ENCODE measurements around the gene HMCES.

HMCES gene

GRCh38 chr3:129305592-129306091 is 27.0 kb downstream of the HMCES start:
- DNase-seq = no peak

- DNase-seq = no peak
Measured at GRCh38 chr3:129308636-129309035, 30.0 kb downstream of the HMCES start.

DNA sequence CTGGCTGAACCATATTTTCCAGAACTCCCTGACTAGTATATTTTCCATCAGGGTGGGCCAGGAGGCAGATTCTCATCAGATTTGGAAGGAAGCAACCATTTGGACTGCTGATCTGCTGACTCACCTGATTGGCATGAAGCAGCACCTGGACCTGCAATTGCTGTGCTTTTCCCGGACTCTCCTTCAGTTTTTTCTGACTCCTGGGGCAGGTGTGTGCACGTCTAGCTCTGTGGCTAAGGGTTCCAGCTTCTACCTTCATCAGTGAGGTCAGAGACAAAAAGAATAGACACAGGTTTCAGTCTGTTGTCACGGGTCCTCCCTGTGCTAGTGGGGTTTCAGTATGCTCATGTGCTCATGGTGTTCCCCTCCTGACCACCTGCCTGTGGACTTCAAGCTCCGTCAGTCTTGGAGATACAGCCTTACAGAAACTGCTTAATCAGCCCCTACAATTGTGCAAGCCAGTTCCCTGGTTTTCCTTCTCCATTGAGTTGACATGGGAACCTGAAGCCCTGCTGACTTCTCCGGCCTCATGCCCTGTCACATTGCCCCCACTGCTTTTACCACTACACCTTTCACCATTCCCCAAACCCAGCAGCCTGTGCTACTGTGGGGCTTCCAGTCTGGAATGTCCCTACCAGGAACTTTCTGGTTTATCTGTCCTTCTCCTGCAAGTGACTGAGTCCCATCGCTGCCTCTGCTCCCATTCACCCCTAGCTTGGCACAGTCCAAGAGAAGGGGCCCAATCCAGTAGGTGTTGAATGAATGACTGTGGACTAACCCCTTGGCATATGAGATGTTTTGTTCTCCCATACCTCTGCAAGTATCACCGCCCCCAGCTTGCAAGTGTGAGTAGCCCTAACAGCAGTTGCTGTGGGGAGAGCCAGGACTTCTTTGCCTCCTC is 31.7 kb downstream of the HMCES start:
- DNase-seq = no peak

DNA sequence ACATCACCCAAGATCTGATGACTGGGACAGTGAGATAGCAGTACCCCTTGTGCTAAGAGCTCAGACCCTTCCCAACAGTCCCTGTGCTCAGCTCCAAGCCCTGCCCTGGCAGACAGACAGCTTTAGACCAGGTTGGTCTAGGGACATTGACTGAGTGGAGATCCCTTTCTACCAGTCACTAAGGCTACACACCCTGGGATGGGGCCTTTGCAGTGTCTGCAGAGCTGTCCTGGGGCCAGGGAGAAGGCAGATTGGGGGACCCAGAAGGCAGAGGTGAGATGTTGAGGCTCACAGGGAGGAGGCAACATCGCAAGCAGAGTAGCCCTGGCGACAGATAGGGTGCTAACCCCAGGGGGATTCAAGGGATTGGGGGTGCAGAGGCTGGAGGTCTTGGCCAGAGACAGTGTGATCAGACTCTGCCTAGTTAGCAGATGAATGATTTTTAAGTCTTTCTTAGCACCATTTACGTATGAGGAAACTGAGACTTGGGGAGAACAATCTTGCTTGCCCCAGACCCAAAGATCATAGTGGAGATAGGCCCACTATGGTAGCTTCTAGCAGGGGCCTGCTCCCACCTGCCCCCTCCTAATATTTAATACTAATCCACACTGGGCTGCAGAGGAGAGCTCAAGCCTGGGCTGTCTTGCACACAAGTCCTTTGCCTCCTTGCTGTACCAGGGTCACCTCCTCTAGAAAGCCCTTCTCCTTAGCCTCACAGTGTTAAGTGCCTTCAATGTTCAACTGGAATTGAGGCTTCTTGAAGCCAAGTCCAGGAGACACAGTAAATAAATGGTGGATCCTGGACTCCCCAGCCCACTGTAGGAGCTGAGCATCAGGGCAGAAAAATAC is 32.6 kb downstream of the HMCES start:
- DNase-seq = no peak

DNA sequence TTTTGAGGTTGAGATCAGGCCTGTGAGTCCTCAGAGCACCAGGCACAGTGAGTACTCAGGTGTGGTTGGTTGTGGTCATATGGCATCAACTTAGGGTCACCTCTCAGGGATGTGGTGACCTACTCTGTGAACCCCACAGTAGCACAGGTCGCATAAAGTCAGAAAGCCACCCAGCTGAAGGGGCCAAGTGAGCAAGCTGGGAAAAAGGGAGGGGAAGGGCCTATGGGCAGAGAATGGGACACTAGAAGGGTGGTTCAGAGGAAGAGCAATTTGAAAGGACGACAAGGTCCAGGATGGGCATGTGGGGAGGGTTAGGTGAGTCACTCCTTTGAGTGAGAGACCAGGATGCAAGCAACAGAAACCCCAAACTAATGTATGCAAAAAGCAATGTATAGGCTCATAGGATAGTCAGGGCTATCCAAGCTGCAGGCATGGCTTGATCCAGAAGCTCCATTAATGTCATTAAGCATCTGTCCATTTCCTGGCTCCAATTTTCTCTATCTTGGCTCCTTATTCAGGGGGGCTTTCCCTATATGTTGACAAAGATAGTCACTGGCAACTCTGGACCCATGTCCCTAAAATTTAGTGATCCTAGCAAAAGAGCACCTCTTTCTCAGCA is 33.5 kb downstream of the HMCES start:
- no peak for DNase-seq

DNA sequence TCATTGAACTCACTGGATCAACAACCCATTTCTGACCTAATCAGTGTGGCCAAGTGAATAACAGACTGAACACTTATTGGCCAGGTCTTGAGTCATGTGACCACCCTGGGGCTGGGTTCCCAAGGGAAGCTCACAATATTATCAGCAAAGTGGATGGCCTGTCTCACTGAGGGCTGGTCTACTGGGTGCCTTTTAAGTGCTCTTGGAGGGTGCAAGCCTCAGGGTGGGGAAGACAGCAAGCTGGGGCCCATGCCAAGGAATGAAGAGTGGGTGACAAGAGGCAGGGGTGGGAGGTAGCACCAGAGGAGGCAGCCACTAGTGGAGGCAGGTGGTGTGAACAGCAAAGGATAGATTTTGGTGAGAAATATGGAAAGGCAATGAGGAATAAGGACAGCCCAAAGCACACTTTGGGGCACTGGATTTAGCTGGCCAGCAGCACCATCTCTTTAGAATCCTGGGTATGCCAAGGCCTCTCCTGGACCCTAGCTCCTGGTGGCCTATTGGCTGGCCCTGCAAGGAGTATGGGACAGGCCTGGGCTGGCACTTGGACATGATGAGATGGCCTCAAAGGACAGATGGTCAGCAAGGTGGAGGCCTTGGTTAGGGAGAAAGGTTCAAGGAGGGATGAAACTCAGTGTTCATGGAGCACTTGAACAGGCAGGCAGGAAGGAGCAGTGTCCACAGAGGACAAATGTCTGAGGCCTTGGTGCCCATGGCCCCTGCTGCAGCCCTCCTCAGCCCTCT is 34.2 kb downstream of the HMCES start:
- DNase-seq = no peak

- no peak for DNase-seq
Measured at GRCh38 chr3:129313415-129313664, 34.7 kb downstream of the HMCES start.

GRCh38 chr3:129313665-129314385 is 35.2 kb downstream of the HMCES start:
- DNase-seq = no peak

GRCh38 chr3:129314386-129315222 is 35.9 kb downstream of the HMCES start:
- peak; percentile 93 for DNase-seq

- DNase-seq = peak; percentile 28
Measured at GRCh38 chr3:129315223-129315997, 36.7 kb downstream of the HMCES start.

DNA sequence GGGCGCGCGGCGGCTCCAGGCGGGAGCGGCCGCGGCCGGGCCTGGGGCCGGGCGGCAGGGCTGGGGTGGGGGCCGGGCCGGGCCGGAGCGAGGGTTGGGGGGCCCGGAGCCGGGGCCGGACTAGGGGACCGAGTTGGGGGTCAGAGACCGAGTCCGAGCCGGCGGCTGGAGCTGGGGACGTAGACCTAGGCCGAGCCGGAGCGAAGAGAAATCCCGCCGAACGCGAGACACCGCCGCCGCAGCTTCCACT is 37.3 kb downstream of the HMCES start:
- no peak for DNase-seq

- peak; percentile 69 for DNase-seq
Measured at GRCh38 chr3:129316248-129317013, 37.8 kb downstream of the HMCES start.

GRCh38 chr3:129317014-129317771 is 38.5 kb downstream of the HMCES start:
- DNase-seq = no peak

DNA sequence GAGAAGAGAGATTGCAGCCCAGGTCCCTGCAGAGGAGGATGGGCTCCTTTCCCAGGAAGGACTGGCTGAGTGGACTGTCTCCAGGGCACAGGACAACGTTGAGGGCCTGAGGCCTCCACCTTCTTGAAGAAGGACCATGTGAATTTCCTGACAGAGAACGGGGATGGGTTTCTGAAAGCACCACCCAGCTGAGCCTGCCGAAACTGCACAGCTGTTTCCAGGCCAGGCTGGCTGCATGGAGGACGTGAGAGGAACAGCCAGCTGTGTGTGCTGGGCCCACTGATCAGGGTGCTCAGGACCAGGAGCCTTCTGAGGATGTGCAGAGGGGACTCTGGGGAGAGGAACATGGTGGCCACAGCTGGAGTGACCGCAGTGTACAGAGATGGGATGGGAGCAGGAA is 39.2 kb downstream of the HMCES start:
- no peak for DNase-seq

DNA sequence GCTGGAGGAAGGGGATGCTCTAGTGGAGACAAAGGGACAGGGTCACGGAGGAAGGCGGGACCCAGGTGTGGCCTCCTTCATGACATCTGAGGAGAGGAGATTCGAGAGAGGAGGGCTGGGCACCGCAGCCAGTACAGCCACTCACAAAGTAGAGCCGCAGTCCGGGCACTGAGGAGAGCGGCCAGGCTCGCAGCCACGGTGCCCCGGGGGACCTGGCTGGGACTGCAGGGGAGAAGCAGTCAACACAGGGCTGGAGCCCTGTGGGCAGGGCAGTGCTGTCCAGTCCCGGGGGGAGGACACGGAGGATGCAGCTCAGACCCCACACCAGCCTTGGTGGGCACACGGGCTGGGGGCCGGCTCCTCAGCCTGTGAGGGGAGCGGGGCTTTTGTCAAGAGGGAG is 40.3 kb downstream of the HMCES start:
- no peak for DNase-seq

- DNase-seq = no peak
Measured at GRCh38 chr3:129320261-129320660, 41.6 kb downstream of the HMCES start.

DNA sequence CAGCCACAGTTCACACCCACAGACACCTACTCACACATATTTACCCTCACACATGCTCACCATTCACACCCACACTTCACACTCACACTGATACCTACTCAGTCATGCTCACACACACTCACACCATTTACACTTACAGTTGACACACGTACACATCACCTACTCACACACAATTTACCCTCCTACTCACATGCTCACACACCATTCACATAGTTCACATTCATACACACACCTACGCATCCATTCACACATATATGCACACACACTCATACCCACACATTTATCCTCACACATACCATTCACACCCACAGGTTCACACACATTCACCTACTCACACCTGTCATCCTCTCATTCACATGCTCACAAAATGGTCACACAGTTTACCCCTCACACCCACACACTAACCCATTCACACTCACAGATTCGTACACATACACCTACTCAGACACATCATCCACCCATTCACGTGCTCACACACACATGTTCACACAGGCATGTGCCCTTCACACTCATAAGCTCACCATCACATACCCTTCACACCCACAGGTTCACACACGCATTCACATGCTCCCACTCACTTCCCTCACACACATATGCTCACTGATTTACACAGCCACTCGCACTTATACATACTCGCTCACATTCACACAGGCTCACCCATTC is 42.3 kb downstream of the HMCES start:
- no peak for DNase-seq

DNA sequence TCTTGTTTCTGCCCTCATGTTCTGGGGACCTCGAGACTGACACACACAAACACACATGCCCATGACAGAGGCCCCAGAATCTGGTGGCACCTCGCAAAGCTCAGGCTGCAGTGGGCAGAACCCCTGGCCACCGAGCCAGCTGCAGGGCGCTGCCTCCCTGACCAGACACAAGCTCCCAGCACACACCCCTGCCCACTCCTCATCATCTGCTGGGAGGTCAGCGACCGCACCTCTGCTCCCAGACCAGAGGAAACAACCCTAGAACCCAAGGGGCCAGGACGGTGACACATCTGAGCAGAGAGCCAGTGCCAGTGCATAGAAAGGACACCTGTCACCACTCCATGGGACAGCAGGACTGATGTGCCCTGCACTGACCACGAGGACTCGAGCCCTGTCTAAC is 43.2 kb downstream of the HMCES start:
- no peak for DNase-seq

All from NCI-H1092 treated with DMSO at 0.1 percent for 48 hours (cell line).